Endothelial cell of umbilical vein (primary cell): ENCODE results near the gene DUT.

Experiments
- CTCF ChIP-seq, 2 donors: IDR thresholded peaks; 1 replicate in 1 of 2; 2 replicates in 1 of 2; pipeline ENCODE4 v1.5.1; 2011; ENCODE audit warnings: low read length in 2 of 2, mild to moderate bottlenecking in 2 of 2, moderate library complexity in 2 of 2, control low read depth in 1 of 2, inconsistent platforms in 1 of 2, low read depth in 1 of 2; ENCODE audit not compliant: insufficient read depth in 1 of 2; ENCODE audit errors: extremely low read depth in 1 of 2
- EZH2 ChIP-seq: IDR thresholded peaks from 2 replicates; pipeline ENCODE4 v1.6.1; 2012; ENCODE audit warnings: borderline replicate concordance, low read depth, mild to moderate bottlenecking, moderate library complexity, low read length, inconsistent platforms; ENCODE audit not compliant: severe bottlenecking
- GATA2 ChIP-seq: IDR thresholded peaks from 2 replicates; pipeline ENCODE4 v1.7.0; 2011; ENCODE audit warnings: low read depth, mild to moderate bottlenecking, moderate library complexity, mixed read lengths, low read length; ENCODE audit not compliant: insufficient read length, insufficient read depth
- JUN ChIP-seq: IDR thresholded peaks from 2 replicates; pipeline ENCODE4 v1.6.1; 2011; ENCODE audit warnings: borderline replicate concordance, low read depth; ENCODE audit not compliant: insufficient read length, insufficient read depth
- MAX ChIP-seq: IDR thresholded peaks from 2 replicates; pipeline ENCODE4 v1.6.1; 2011; ENCODE audit not compliant: insufficient read depth, insufficient read length
- POLR2A ChIP-seq: IDR thresholded peaks from 2 replicates; pipeline ENCODE4 v1.6.1; 2012; ENCODE audit warnings: low read depth, mild to moderate bottlenecking, control low read depth, low read length

GRCh38 chr15:48391950-48392349, 60.7 kb downstream of the DUT start:
- TF ChIP-seq CTCF (IDR thresholded peaks at IDR 0.05; ENCODE audit: extremely low read depth in 1 of 2, insufficient read depth in 1 of 2, low read depth in 1 of 2, low read length in 2 of 2) (no peak), JUN (no peak), EZH2 (no peak), MAX (no peak), POLR2A (no peak), GATA2 (no peak)
